ENCODE measurements around the gene SORCS1.

SORCS1 gene

GRCh38 chr10:106982268-106982667, 182.2 kb downstream of the SORCS1 start:
- no peak for DNase-seq

GRCh38 chr10:106981452-106982075, 182.9 kb downstream of the SORCS1 start:
- DNase-seq: no peak

- no peak for DNase-seq
Observed at GRCh38 chr10:106980495-106981451, 183.7 kb downstream of the SORCS1 start.

- DNase-seq: no peak
Observed at GRCh38 chr10:106978756-106979155, 185.8 kb downstream of the SORCS1 start.

- no peak for DNase-seq
Observed at GRCh38 chr10:106973716-106974115, 190.8 kb downstream of the SORCS1 start.

GRCh38 chr10:106973288-106973687, 191.2 kb downstream of the SORCS1 start:
- DNase-seq: no peak

- no peak for DNase-seq
Observed at GRCh38 chr10:106972381-106972780, 192.1 kb downstream of the SORCS1 start.

GRCh38 chr10:106971411-106971831, 193.1 kb downstream of the SORCS1 start:
- DNase-seq: no peak

GRCh38 chr10:106967452-106967851, 197.1 kb downstream of the SORCS1 start:
- no peak for DNase-seq

GRCh38 chr10:106960812-106961211, 203.7 kb downstream of the SORCS1 start:
- DNase-seq: no peak

- DNase-seq: no peak
Observed at GRCh38 chr10:106959521-106959920, 205.0 kb downstream of the SORCS1 start.

- DNase-seq: no peak
Observed at GRCh38 chr10:106958589-106959361, 205.7 kb downstream of the SORCS1 start.

GRCh38 chr10:106957823-106958588, 206.5 kb downstream of the SORCS1 start:
- no peak for DNase-seq

GRCh38 chr10:106956216-106956915, 208.1 kb downstream of the SORCS1 start:
- no peak for DNase-seq

GRCh38 chr10:106955133-106955532, 209.4 kb downstream of the SORCS1 start:
- DNase-seq: no peak

- DNase-seq: no peak
Observed at GRCh38 chr10:106952033-106952432, 212.5 kb downstream of the SORCS1 start.

GRCh38 chr10:106949680-106950478, 214.6 kb downstream of the SORCS1 start:
- DNase-seq: no peak

GRCh38 chr10:106947643-106948042, 216.9 kb downstream of the SORCS1 start:
- no peak for DNase-seq

- DNase-seq: no peak
Observed at GRCh38 chr10:106942035-106942662, 222.4 kb downstream of the SORCS1 start.

- DNase-seq: no peak
Observed at GRCh38 chr10:106941297-106942034, 223.0 kb downstream of the SORCS1 start.

All from NCI-H510A treated with DMSO at 0.1 percent for 48 hours (cell line).